HL-60/S4 treated with phorbol 12-myristate 13-acetate at 8.2 ng/mL for 4 days and 3 days (cell line): ENCODE data around the gene CBLB.

Source experiments
- in situ Hi-C: fragments of 300-500 bp; cut with MboI; formaldehyde crosslinking; loops from 2 replicates; pipeline ENCODE4 v1.15.0; 2022; ENCODE audit warnings: low sequenced_read_pairs

The CBLB gene

GRCh38 chr3:105868742-105869530 is at the start of gene CBLB:
Gene CBLB (minus strand): TSS chr3:105869012. CDS start chr3:105867577, 1,435 bp downstream.
- in situ Hi-C loops: no loop called here

GRCh38 chr3:105916767-105917166 is 48.0 kb upstream of the CBLB start:
- in situ Hi-C loops: no loop called here

GRCh38 chr3:105915524-105915923 is 46.7 kb upstream of the CBLB start:
- in situ Hi-C loops: no loop called here

- in situ Hi-C loops: no loop called here
Observed at GRCh38 chr3:105913616-105914015, 44.8 kb upstream of the CBLB start.

GRCh38 chr3:105912891-105913290 is 44.1 kb upstream of the CBLB start:
- in situ Hi-C loops: no loop called here

GRCh38 chr3:105911496-105911895 is 42.7 kb upstream of the CBLB start:
- in situ Hi-C loops: no loop called here

- in situ Hi-C loops: no loop called here
Observed at GRCh38 chr3:105907777-105908176, 39.0 kb upstream of the CBLB start.

GRCh38 chr3:105906836-105907235 is 38.0 kb upstream of the CBLB start:
- in situ Hi-C loops: no loop called here

GRCh38 chr3:105906345-105906744 is 37.5 kb upstream of the CBLB start:
- in situ Hi-C loops: no loop called here

GRCh38 chr3:105905328-105905727 is 36.5 kb upstream of the CBLB start:
- in situ Hi-C loops: no loop called here

GRCh38 chr3:105904678-105905284 is 36.0 kb upstream of the CBLB start:
- in situ Hi-C loops: no loop called here

- in situ Hi-C loops: no loop called here
Observed at GRCh38 chr3:105904251-105904650, 35.4 kb upstream of the CBLB start.

- in situ Hi-C loops: no loop called here
Observed at GRCh38 chr3:105899516-105899915, 30.7 kb upstream of the CBLB start.

- in situ Hi-C loops: no loop called here
Observed at GRCh38 chr3:105891101-105891500, 22.3 kb upstream of the CBLB start.

GRCh38 chr3:105888621-105889579 is 20.1 kb upstream of the CBLB start:
- in situ Hi-C loops: no loop called here

GRCh38 chr3:105885256-105885655 is 16.4 kb upstream of the CBLB start:
- in situ Hi-C loops: no loop called here

- in situ Hi-C loops: no loop called here
Observed at GRCh38 chr3:105883798-105884377, 15.1 kb upstream of the CBLB start.

GRCh38 chr3:105880681-105881290 is 12.0 kb upstream of the CBLB start:
- in situ Hi-C loops: no loop called here

- in situ Hi-C loops: no loop called here
Observed at GRCh38 chr3:105878061-105878460, 9.2 kb upstream of the CBLB start.

GRCh38 chr3:105877336-105877910 is 8.6 kb upstream of the CBLB start:
- in situ Hi-C loops: no loop called here
